SK-N-SH treated with all-trans-retinoic acid at 6 μM for 48 hours (cell line): ENCODE data around the gene GTF2F2.

Source experiments
- CREB5 ChIP-seq: fragments of 250-450 bp; sonication (Bioruptor Pico); IDR thresholded peaks from 2 replicates; pipeline ENCODE4 v1.5.1; 2020; ENCODE audit warnings: low read depth, mild to moderate bottlenecking, moderate library complexity
- POU6F1 ChIP-seq: fragments of 250-450 bp; sonication (Bioruptor Pico); IDR thresholded peaks from 2 replicates; pipeline ENCODE4 v1.8.0; 2021; ENCODE audit warnings: low read depth, mild to moderate bottlenecking, moderate library complexity, borderline replicate concordance
- PPARA ChIP-seq: fragments of 250-450 bp; sonication (Bioruptor Pico); IDR thresholded peaks from 2 replicates; pipeline ENCODE4 v1.5.0; 2020; ENCODE audit warnings: mild to moderate bottlenecking, borderline replicate concordance
- SNAI2 ChIP-seq: fragments of 250-450 bp; sonication (Bioruptor Pico); IDR thresholded peaks from 2 replicates; pipeline ENCODE4 v1.5.0; 2020; ENCODE audit warnings: mild to moderate bottlenecking, moderate library complexity
- TCF4 ChIP-seq: fragments of 250-450 bp; sonication (Bioruptor Pico); IDR thresholded peaks from 2 replicates; pipeline ENCODE4 v1.8.0; 2021; ENCODE audit warnings: mild to moderate bottlenecking, moderate library complexity, borderline replicate concordance

- TF ChIP-seq SNAI2 (CRISPR knock-in tag) (no peak), PPARA (CRISPR knock-in tag) (no peak), CREB5 (CRISPR knock-in tag) (no peak), TCF4 (no peak), POU6F1 (CRISPR knock-in tag) (no peak)
These were observed 71.6 kb downstream of the GTF2F2 start for GRCh38 chr13:45191874-45192273.
